CD4-positive, alpha-beta T cell treated with Interferon gamma for 1 hour (primary cell): ENCODE results near the gene FAM131C.

Experiments
- DNase-seq: peaks from one replicate; pipeline ENCODE4 v3.0.0-alpha.2; 2020

Gene FAM131C

DNA sequence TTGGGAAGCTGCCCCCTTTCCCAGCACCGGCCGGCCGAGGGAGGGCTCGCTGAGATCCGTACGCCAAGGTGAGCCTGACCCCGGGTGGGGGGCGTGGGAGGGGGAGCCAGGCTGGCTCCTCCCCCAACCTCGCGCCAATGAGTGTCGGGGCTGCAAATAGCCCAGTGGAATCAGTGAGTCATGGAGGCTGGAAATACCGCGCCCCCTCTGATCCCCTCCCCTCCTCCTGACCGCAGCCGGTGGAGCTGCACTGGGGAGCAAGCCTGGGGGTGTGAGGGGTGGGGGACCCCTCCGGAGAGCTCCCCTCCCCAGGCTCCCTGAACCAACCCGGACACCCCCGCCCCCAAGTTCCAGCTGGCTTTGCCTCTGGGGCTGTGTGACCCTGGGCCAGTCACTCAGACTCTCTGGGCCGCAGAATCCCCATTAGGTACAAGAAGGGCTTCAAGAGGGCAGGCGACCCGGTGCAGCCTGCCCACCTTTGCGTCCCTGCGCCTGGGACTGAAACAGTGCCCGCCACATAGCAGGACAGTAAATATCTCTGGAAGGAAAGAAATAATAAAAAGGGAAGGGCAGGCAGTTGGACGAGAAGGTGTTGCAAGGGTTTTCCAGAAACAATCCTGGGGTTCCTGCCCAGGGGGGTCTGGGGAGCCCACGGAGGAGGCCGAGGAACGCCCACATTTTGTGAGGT lies 60.1 kb downstream of the FAM131C start:
- peak; percentile 39 for DNase-seq

DNA sequence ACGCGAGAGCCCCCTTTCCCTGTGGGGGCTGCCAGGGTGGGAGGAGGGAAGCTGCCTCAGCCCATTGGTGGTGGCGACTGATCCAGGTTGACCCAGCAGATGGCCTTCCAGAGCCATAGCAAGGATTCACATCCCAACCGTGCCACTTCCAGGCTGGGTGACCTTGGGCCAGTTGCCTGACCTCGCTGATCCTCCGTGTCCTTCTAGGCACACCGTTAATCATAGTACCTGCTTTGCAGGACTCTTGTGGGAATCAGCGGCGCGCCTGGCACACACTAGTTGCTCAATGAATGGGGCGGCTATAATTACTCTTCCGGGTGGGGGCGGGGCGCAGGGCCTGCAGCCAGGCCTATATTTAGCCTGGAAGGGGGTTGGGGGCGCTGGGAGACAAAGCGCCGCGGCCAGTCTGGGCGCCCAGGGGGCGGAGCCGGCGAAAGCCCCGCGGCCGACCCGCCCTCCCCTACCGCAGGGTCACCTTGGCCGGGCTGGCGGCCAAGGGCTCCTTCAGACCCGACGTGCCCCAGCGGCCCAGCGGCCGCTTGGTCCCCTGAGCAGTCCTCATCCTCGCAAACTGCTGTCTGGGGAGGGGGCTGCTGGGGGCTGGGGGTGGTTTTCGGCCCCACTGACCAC lies 60.7 kb downstream of the FAM131C start:
- peak; percentile 11 for DNase-seq

DNA sequence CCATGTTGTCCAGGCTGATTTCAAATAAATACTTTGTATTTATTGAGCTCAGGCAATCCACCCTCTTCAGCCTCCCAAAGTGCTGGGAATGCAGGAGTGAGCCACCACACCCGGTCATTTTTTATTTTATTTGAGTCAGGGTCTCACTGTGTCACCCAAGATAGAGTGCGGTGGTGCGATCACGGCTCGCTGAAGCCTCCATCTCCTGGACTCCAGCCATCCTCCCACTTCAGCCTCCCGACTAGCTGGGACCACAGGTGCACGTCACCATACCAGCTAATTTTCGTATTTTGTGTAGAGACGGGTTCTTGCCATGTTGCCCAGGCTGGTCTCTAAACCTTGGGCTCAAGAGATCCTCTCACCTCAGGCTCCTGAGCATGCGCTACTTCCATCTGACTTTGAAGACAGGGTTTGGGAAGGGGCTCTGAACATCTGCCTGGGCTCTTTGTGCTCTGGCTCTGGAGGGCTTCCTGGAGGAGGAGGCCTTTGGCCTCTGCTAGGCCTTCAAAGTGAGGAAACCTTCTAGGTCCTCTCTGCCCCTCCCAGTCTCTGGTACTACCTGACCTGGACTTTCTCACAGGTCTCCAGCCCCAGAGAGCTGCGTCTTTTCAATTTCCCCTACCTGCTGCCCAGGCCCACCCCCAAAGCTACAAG lies 61.4 kb downstream of the FAM131C start:
- no peak for DNase-seq

DNA sequence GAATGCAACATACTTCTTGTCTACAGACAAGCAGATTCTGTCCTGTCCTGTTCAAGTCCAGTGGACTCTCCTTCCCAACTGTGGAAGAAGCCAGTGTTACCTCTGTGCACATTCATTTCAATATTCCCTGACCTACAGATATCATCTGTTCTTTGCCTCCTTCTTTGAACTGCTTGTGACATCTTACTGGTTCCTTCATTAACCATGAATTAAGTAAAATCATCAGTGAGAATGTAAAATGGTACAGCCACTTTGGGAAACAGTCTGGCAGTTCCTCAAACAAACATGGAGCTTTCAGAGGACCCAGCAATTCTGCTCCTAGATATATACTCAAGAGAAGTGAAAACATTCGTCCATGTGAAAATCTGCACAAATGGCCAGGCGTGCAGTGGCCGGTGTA lies 62.6 kb downstream of the FAM131C start:
- no peak for DNase-seq

DNA sequence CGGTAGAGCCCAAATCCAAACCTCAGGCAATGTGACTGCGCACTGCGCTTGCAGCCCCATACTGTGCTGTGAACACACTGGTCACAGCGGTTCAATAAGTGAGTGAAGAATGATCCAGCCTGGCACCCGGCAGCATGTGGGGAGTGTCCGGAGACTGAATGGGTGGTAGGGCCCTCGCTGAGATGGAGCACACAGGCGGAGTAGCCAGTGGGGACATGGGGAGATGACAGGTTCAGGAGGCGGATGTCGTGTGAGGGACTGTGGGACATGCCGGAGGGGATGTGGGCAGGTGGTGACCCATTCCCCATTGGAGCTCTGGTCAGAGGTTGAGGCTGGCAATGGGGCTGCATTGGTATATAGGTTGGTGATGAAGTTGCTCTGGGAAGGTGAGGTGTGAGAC lies 63.8 kb downstream of the FAM131C start:
- DNase-seq: no peak

DNA sequence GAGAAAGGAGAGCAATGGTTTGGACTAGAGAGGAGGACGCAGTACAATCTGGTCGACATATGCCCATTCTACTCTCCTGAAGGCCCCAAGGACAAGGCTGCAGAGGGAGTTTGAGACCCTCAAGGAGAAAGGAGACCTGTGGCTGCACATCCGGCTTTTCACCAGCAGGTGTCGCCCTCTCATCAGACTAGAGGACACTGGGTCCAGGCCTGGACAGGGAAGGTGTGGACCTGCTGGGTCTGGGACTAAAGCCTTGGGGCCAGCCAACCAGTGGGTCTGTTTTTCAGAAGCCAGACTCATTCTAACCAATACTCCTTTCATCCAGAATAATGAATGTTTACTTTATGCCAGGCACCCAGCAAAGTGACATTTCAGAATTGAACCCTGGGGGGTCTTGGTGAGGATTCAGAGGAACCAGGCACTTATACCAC lies 64.4 kb downstream of the FAM131C start:
- peak; percentile 59 for DNase-seq
